Common myeloid progenitor, CD34-positive (primary cell): ENCODE results near the gene NRF1.

Experiments used
- CTCF ChIA-PET: fragments of 350-600 bp; sonication (Branson Sonifier 250); formaldehyde crosslinking; loops from one replicate; lab custom pipeline; 2021; ENCODE audit warnings: antibody characterized with exemption; lab: Charles Lee
- POLR2A ChIA-PET: fragments of 350-600 bp; sonication (Branson Sonifier 250); formaldehyde crosslinking; loops from one replicate; lab custom pipeline; 2021; ENCODE audit warnings: antibody characterized with exemption; lab: Charles Lee
- DNase-seq, 3 donors: peaks; one replicate each; pipeline versions ENCODE4 v3.0.0 to v3.0.0-alpha.2; 2013
- H3K27ac ChIP-seq, 2 experiments: 1 replicate in 1 of 2; 2 replicates in 1 of 2; pipeline ENCODE4 v1.7.0; 2013; ENCODE audit warnings: inconsistent platforms in 2 of 2, low read length in 2 of 2, mild to moderate bottlenecking in 2 of 2, low read depth in 1 of 2, moderate library complexity in 1 of 2; ENCODE audit not compliant: severe bottlenecking in 2 of 2, insufficient read depth in 1 of 2, poor library complexity in 1 of 2
- H3K27me3 ChIP-seq, 5 experiments: replicated peaks in 2 of 5; 1 replicate in 3 of 5; 2 replicates in 2 of 5; pipeline versions ENCODE4 v1.6.1 to v1.7.0; 2013; ENCODE audit warnings: low read length in 4 of 5, mild to moderate bottlenecking in 2 of 5, moderate library complexity in 2 of 5, inconsistent platforms in 1 of 5; ENCODE audit not compliant: insufficient read depth in 5 of 5, control insufficient read depth in 4 of 5
- H3K36me3 ChIP-seq, 4 experiments: 1 replicate in 2 of 4; 2 replicates in 2 of 4; pipeline versions ENCODE4 v1.6.1 to v1.7.0; 2013; ENCODE audit warnings: low read length in 3 of 4, control low read depth in 1 of 4, mild to moderate bottlenecking in 1 of 4; ENCODE audit not compliant: control insufficient read depth in 4 of 4, insufficient read depth in 4 of 4
- H3K4me1 ChIP-seq, 4 experiments: 1 replicate in 3 of 4; 2 replicates in 1 of 4; pipeline versions ENCODE4 v1.6.1 to v1.7.1; 2013; ENCODE audit warnings: low read length in 3 of 4, mild to moderate bottlenecking in 3 of 4, control low read depth in 1 of 4, inconsistent platforms in 1 of 4, moderate library complexity in 1 of 4; ENCODE audit not compliant: control insufficient read depth in 4 of 4, insufficient read depth in 4 of 4; ENCODE audit errors: control extremely low read depth in 1 of 4
- H3K4me3 ChIP-seq, 7 experiments: 1 replicate in 4 of 7; 2 replicates in 3 of 7; pipeline versions ENCODE4 v1.5.1 to v1.7.0; 2013; ENCODE audit warnings: mild to moderate bottlenecking in 7 of 7, low read length in 6 of 7, moderate library complexity in 6 of 7, inconsistent platforms in 2 of 7, low read depth in 2 of 7, control low read depth in 1 of 7; ENCODE audit not compliant: insufficient read depth in 4 of 7, control insufficient read depth in 1 of 7; ENCODE audit errors: extremely low read depth in 1 of 7
- H3K9me3 ChIP-seq, 5 experiments: 1 replicate in 4 of 5; 2 replicates in 1 of 5; pipeline versions ENCODE4 v1.6.1 to v1.7.1; 2013; ENCODE audit warnings: low read length in 4 of 5, mild to moderate bottlenecking in 2 of 5, inconsistent platforms in 1 of 5, low read depth in 1 of 5, moderate library complexity in 1 of 5; ENCODE audit not compliant: control insufficient read depth in 4 of 5, insufficient read depth in 2 of 5; ENCODE audit errors: control extremely low read depth in 1 of 5
- WGBS: methylation state at CpG from one replicate; pipeline ENCODE4 v1.1.5; 2013; ENCODE audit not compliant: insufficient coverage; 5-methylcytosine and 5-hydroxymethylcytosine counted together

Gene NRF1

GRCh38 chr7:129801882-129802281 is 190.4 kb downstream of the NRF1 start:
- WGBS = 89% methylated on average over 5 of the region's 5 CpGs
- CTCF ChIA-PET = interaction anchor here (1.1 to 1.3 kb wide), 2 partner anchors 13 to 19 kb away, joined by 3 read pairs; no protein-coding TSS in a partner anchor
- POLR2A ChIA-PET = no interaction called here
- H3K27me3 ChIP-seq = peaks cover 0 to 3% (median 0%) of the 10 kb centered on the region in 5 experiments
- H3K27ac ChIP-seq = no peak overlapping the region
- no peaks in the 10 kb centered on the region for H3K4me1 ChIP-seq
- no peak overlapping the region for H3K4me3 ChIP-seq
- no peaks in the 10 kb centered on the region for H3K36me3 ChIP-seq
- no peaks in the 10 kb centered on the region for H3K9me3 ChIP-seq
- DNase-seq = peak in 1 of 3 donors; percentile 5

GRCh38 chr7:129803546-129804081 is 192.1 kb downstream of the NRF1 start:
- H3K27me3 ChIP-seq = peaks cover 0 to 3% (median 0%) of the 10 kb centered on the region in 5 experiments
- H3K27ac ChIP-seq = no peak overlapping the region
- ChIA-PET CTCF (interaction anchor here (1.2 to 1.4 kb wide), 3 partner anchors 11 to 17 kb away, joined by 3 to 4 read pairs (median 4); no protein-coding TSS in a partner anchor), POLR2A (no interaction called here)
- WGBS = 94% methylated on average over 17 of the region's 17 CpGs
- DNase-seq = no peak
- H3K4me3 ChIP-seq = no peak overlapping the region
- no peaks in the 10 kb centered on the region for H3K4me1 ChIP-seq
- H3K36me3 ChIP-seq = no peaks in the 10 kb centered on the region
- H3K9me3 ChIP-seq = no peaks in the 10 kb centered on the region

- H3K4me1 ChIP-seq = no peaks in the 10 kb centered on the region
- no peak overlapping the region for H3K27ac ChIP-seq
- no peaks in the 10 kb centered on the region for H3K9me3 ChIP-seq
- H3K4me3 ChIP-seq = no peak overlapping the region
- DNase-seq = no peak
- POLR2A ChIA-PET = no interaction called here
- H3K27me3 ChIP-seq = peaks cover 0 to 3% (median 0%) of the 10 kb centered on the region in 5 experiments
- WGBS = 97% methylated on average over 20 of the region's 22 CpGs
- H3K36me3 ChIP-seq = no peaks in the 10 kb centered on the region
- CTCF ChIA-PET = interaction anchor here (1.2 to 1.4 kb wide), 2 partner anchors 12 to 16 kb away, joined by 3 to 4 read pairs; no protein-coding TSS in a partner anchor
Observed at GRCh38 chr7:129804111-129804889, 192.8 kb downstream of the NRF1 start.

GRCh38 chr7:129804890-129805719 is 193.6 kb downstream of the NRF1 start:
- Histone ChIP-seq H3K27me3 (peaks cover 0 to 3% (median 0%) of the 10 kb centered on the region in 5 experiments), H3K36me3 (no peaks in the 10 kb centered on the region), H3K9me3 (no peaks in the 10 kb centered on the region), H3K4me3 (no peak overlapping the region), H3K27ac (no peak overlapping the region), H3K4me1 (no peaks in the 10 kb centered on the region)
- CTCF ChIA-PET = interaction anchor here (1.1 to 1.6 kb wide), 3 partner anchors 15 to 17 kb away, joined by 3 to 4 read pairs (median 4); no protein-coding TSS in a partner anchor
- WGBS = 70% methylated on average over 6 of the region's 11 CpGs
- no peak for DNase-seq
- POLR2A ChIA-PET = interaction anchor here (0.7 kb wide), 1 partner anchor 38 kb away, joined by 3 read pairs; no protein-coding TSS in a partner anchor
